ENCODE measurements around the gene WNK1.
"Not testable (repeated sequence)": the region's sequence is repeated elsewhere in the genome, so short reads cannot be mapped to it uniquely, and the experiment has no call there.

WNK1 gene

DNA sequence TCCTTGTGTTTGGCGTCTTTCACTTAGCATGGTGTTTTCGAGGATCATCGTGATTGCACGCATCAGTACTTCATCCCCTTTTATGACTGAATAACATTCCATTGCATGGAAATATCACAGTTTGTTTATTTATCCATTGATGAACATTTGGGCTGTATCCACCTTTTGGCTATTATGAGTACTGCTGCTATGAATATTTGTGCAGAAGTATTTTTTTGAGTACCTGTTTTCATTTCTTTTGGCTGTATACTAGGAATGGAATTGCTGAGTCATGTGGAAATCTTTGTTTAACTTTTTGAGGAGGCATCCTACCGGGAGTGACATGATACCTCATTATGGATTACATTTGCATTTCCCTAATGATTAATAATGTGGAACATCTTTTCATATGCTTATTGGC lies 66.4 kb downstream of the WNK1 start:
- no peak for DNase-seq

DNA sequence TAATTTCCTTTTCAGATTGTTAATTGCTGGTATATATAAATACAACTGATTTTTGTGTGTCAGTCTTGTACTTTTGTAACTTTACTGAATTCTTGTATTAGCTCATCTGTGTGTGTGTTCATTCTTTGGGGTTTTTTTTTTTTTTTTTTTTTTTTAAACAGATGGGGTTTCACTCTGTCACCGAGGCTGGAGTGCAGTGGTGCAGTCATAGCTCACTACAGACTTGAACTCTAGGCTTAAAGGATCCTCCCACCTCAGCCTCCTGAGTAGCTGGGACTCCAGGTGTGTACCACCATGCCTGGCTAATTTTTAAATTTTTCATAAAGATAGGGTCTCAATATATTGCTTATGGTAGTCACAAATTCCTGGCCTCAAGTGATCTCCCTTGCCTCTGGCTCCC lies 68.0 kb downstream of the WNK1 start:
- DNase-seq: no peak

DNA sequence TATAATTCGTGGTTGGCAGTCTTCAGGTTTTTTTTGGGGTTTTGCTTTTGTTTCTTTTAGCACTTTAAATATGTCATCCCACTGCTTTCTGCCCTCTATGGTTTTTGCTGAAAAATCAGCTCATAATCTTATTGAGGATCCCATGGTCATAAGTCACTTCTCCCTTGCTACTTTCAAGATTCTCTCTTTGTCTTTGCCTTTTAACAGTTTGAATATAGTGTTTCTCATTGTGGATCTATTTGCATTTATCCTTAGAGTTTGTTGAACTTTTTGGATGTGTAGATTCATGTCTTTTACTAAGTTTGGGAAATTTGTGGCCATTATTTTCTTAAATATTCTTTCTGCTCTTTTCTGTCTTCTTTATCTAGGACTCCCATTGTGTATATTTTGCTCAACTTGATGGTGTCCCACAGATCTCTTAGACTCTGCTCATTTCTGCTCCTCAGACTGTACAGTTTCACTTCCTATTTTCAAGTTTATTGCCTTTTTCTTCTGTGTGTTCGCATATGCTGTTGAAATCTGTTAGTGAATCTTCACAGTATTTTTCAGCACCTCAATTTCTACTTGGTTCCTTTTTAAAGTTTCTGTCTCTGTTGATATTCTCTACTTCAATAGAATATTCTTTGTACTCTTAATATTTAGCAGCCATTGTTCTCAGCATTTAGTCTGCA lies 70.8 kb downstream of the WNK1 start:
- DNase-seq: no peak

DNA sequence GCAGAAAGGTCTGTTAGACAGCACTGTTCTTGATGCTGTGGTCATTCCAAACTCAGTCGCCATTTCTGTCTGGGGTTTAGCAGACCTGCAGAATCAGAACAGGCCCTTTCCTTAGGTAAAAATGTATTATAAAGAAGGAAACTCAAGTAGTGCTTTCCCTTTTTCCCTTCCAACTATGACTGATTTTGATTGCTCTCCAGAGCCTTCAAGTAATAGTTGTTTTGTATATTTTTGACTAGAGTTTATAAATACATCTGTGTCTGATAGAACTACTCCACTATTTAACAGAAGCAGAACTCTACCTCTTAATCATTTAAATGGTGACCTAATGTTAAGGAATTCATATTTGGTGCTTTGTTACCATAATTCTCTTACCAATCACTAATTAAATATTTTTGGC lies 74.0 kb downstream of the WNK1 start:
- no peak for DNase-seq

DNA sequence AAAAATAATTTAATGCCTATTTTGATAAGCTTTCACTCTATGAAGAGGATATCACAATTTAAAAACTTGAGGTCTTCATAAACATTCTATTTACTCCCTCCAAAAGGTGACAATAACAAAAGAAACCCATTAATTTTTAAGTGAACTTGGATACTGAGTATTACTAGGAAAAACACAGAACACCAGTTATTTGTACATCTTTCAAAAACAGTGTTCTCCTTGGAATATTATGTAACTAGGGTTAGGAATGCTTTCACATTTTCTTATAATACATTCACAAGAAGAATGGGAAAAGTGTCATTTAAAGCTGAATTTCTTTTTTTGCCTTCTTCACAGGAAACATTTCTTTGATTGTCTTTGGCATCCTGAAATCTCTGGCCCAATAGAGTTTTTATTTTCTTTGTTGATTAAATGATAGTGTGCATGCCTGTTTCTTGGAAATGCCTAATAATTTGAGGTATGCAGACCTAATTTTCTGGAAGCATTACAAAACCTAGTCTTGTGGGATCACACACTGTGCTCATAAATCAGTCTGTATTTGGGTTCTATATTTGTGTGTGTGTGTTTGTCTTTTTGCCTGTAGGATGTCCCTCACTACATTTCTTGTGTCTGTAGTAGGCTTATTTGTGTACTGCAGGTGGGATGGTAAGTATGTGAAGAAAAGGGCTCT lies 76.5 kb downstream of the WNK1 start:
- no peak for DNase-seq

DNA sequence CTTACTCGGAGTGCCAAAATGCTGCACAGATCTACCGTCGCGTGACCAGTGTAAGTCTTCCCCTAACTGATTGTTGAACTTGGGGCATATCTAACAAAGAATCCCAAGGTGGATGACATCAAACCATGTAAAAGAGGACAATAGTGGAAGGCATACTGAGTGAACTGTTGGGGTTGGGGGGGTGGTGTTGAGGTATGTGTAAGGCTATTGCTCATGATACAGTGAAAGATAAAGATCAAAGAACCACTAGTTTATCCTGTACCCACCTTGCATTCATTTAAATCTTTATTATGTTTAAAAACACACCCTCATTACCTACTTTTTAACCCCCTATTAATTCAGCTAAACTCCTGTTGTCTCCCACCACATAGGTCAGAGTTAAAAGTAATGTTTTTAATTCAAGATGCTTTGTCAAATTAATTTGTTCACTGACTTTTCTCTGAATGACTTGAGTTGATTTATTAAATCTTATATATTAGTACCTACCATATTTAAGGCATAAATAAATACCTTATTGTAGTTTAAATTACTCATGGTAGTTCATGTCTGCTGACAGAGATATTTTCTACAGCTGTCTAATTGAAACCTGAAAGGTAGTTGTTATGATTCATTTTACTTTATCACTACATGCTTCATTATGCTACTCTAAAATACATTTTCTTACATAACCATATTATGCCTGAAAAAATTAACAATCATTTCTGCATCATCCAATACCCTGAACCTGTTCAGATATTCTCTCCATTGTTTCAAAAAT lies 77.9 kb downstream of the WNK1 start:
- no peak for DNase-seq

DNA sequence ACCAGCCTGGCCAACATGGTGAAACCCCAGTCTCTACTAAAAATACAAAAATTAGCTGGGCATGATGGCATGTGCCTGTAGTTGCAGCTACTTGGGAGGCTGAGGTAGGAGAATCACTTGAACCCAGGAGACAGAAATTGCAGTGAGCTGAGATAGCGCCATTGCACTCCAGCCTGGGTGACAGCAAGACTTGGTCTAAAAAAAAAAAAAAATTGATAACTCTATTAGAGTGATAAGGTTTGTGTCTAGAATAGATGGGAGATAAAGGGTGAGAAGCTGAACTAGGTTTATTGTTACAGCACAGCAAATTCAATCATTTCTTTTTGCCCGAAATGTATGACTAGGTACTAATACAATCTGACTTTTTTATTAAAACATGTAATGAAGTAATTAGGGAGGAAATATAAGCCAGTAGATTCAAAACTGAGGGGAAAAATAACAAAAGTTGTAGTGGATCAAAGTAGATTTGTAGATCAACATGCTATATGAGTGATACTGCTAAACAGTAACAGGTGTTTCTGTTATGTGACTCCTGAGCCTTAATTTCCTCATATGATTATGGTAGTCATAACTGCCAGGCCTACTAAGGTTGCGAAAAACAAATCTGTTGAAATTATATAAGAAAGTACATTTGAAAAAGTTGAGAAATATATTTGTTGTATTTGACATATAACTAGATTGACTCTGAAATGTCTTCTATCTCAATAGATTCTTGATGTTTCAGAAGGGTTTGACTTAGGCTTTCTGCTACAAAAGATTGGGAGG lies 83.6 kb downstream of the WNK1 start:
- no peak for DNase-seq

DNA sequence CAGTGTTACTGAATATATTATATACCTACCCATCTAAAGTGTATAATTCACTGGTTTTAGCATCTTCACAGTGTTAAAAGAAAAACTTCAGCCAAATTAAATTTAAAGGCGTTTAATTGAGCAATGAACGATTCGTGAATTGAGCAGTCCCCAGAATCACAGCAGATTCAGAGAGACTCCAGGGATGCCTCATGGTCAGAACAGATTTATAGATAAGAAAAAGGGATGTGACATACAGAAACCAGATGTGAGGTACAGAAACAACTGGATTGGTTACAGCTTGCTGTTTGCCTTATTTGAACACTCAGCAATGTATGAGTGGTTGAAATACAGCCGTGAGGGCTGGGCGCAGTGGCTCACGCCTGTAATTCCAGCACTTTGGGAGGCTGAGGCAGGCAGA lies 84.6 kb downstream of the WNK1 start:
- DNase-seq: no peak

DNA sequence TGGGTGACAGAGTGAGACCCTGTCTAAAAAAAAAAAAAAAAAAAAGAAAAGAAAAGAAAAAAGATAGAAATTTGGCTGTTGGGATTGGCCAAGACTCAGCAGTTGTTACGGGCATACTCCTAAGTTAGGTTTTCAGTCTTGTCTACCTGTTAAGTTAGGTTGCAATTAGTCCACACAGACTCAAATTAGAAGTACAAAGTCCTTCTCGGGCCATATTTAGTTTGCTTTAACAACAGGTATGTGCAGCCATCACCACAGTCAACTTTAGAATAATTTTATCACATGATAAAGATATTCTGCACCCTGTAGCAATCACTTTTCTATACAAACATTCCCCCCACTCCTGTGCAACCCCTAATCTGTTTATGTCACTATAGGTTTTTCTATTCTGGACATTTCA lies 85.2 kb downstream of the WNK1 start:
- no peak for DNase-seq

DNA sequence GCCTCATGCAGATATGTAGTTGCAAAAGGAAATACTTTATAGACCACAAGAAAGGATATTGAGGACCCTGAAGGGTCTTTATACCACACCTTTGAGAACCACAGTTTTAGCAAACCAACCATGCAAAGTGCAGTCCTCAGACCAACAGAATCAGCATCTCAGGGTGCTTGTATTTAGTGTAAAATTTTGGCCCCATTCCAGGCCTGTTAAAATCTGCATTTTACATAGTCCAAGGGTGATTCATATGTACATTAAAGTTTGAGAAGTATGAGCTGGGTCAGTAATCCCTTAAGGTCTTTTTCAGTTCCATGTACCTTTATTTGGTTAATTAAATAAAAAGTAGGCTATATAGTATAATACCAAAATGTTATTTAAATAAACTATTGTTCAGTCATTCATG lies 91.2 kb downstream of the WNK1 start:
- no peak for DNase-seq

DNA sequence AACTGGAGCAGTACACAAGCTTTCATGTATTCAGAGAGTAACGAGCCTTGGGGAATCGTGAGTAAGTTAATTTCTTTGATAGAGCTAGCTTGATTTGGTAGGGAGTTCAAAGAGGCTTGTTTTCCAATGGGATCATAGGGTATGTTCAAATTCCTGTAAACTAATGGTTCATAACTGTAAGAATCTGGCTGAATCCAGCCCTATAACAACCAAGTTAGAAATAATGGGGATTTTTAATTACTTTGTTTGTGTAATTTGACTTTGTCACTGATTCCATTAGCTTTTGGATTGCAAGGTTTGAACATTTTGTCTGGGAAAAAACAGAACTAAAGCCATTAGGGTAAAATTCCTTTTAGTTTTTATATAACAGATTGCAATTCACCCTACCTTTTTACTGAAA lies 94.0 kb downstream of the WNK1 start:
- no peak for DNase-seq

DNA sequence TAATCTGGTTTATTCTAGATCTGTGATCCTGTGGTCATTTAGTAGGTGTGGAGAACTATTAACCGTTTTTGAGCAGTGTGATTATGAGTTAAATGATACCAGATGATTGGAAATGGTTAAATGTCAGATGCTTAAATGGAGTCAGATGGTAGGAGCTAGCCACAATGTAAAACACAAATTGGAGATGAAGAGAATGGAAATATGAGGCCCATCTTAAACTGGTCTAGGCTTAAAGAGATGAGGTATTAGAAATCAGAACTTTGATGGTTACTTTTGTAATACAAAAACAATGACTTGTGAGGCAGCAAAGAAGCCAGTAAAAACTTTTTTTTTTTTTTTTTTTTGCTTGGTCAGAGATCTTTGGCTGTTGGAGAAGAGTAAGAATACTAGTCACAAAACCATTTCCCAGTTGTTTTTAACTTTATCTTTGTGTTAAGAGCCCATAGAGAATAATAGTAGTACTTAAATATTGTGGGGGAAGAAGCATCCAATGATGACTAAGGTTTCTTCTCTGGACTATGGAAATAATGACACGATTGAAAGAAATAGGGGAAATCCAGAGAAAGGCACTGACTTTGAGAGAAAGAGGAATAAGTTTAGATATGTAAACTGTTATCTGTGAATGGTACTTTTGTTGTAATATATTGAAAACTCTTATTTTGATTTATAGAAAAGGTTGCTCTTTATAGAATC lies 95.9 kb downstream of the WNK1 start:
- no peak for DNase-seq

DNA sequence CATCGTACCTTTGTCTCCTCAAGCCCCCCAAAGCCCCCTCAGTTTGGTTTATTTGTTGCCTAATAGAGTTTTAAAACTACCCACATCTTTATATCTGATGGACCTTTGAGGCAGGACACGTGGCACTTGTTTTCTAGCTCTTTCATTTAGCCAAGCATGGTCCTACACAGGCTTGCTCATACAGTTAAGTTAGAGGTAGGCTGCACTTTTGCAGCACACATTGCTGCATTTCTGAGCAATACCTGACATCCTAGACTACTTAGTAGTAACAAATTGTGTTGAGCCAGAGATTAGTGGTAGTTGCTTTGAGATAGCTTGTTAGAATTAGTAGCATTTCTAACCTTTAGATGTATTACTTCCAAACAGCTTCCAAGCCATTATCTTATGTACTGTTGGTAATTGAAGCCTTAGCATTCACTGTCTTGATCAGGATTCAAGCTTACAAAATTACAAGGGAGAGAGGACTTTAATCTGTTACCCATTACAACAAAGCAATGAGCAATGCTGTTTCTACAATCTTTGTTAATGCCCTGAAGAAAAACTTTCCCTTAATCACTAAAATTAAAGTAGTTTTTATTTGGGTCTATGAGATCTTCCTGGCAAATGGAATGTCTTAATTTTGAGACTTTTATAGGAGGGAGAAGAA lies 96.6 kb downstream of the WNK1 start:
- DNase-seq: no peak

DNA sequence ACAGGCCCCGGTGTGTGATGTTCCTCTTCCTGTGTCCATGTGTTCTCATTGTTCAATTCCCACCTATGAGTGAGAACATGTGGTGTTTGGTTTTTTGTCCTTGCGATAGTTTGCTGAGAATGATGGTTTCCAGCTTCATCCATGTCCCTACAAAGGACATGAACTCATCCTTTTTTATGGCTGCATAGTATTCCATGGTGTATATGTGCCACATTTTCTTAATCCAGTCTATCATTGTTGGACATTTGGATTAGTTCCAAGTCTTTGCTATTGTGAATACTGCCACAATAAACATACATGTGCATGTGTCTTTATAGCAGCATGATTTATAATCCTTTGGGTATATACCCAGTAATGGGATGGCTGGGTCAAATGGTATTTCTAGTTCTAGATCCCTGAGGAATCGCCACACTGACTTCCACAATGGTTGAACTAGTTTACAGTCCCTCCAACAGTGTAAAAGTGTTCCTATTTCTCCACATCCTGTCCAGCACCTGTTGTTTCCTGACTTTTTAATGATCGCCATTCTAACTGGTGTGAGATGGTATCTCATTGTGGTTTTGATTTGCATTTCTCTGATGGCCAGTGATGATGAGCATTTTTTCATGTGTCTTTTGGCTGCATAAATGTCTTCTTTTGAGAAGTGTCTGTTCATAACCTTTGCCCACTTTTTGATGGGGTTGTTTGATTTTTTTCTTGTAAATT lies 97.5 kb downstream of the WNK1 start:
- DNase-seq: not testable (repeated sequence)

DNA sequence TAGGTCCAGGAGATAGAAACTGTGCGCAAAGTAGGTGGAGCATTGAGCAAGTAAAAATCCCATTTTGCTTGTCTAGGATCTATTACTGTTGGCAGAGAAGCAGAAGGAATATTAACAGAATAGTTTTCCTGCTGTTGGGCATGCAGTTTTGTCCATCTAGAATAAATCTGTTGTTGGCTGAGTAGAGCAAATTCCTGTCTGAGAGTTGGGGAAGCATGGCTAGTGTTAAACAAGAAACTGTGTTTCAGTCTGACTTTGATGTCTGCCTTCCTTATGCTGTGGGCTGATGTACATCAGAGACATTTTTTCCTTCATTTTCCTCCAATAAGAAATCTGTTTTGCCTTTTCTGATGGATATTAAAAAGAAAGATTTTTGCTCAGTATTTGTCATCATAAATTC lies 99.0 kb downstream of the WNK1 start:
- DNase-seq: no peak

DNA sequence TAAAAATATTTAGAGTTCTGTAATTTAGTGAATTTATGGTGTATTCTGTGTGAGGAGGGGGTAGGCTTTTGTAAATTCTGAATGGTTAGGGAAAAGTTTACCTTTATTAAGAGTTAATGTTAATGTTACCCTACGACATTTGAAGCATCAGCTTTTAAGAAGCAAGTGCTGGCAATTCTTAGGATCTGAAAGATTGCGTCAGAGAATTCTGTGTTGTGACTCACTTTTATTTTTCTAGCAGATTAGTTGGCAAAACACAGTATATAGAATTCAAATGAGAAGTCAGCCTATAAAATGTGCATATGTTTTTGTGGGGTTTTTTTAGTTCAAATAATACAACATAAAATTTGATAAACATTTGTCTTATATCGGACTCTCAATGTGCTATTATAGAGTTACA lies 99.5 kb downstream of the WNK1 start:
- DNase-seq: no peak

DNA sequence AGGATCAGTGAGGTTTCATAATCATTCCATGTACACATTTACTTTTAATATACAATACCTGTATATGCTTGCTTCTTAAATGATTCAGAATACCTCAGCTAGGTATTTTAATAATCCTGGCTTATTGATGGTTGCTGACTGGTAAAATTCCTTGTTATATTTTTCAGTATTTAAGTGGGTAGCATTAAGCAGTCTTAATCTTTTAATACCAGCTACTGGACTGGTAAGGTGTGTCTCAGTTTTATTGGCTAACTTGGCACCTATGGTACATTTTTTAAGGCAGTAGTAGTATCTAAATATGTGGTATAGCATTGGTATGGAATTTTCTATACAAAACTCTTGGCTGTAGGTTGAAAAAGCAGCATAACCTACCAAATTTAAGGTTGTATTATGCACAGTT lies 100.5 kb downstream of the WNK1 start:
- DNase-seq: no peak

DNA sequence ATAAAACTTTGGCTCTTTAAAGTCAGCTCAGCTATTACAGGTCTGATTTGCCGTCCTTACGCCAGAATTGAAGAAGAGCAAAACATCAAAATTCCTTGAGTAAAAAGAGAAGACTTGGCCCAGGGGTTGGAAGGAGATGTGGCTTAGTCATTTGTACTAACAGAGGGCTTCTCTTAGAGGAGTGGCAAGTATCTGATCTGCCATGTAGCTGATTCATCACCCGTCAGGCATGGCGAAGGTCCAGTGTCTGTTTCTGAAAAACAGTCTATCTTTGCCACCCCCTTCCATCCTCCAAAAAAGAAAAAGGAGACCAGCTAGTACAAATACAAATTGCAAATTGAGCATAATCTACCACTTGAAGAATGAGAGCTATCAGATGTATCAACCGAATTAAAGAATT lies 105.2 kb downstream of the WNK1 start:
- no peak for DNase-seq

DNA sequence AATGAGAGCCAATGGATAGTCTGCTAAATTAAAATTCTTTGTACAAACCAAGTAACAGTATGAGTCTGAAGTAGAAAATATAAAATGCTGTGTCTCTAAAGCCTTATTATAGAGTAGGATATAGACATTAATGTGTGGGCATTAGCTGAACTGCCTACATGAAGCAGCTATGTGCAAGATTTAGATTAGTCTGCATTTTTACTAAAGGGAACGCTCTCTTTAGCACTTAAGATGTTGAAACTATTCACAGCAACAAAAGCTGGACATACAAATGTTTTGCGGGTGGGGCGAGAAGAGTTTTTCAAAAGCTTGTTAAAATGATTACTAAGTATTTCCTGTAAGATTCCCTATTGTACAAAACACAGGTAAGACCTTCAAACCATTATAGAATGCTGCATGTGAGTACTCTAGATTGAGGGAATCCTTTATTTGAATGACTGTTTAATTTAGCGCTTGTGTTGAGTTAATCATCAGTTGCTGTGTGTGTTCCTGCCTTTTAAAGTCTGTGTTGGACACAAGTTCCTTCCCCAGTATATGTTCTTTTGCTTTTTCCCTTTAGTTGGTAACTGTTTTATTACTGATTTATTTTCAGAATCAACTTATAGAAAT lies 110.0 kb downstream of the WNK1 start:
- no peak for DNase-seq

DNA sequence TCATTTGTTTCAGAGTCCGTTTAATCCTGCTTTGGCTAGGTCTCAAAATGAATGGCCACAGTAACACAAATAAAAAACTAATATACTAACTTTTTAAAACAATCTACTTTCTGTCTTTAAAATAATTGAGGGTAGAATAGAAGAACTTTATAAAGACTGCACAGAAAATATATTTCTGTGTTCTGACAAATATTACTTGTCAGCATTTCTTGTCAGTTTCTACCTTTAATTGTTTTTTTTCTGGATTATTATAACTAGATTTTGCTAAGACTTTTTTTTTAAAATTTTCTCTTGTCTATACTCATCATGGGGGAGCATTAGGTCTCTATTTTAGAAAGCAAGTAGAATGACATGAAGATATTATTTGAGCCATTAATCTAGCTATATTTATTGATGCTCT lies 110.9 kb downstream of the WNK1 start:
- DNase-seq: no peak

DNA sequence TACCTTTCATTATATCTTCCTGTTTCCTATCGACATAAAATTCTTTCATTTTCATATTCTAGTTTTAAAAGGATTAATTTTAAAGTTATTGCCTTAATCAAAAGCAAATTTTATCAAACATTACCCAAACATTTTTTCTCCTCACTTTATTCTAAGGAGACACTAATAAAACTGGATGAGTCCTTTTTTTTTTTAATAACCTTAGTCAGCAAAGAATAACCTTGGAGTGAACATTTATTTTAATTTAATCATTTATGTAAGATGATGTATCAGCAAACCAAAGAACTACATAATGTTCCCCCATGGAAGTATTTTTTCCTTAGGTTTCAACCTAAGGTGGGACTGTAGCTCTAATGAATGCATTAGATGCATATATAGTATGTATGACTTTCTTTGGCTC lies 113.2 kb downstream of the WNK1 start:
- DNase-seq: no peak
